ENCODE data around the gene P2RX4. TPM values are rescaled to one million over a fixed set of nuclear protein-coding genes. Genes with fewer than 3 reads are reported as not detected.
"Not testable (repeated sequence)": the region's sequence is repeated elsewhere in the genome, so short reads cannot be mapped to it uniquely, and the experiment has no call there.

Gene P2RX4
- total RNA-seq, 2 donors from 2014 or later, result 10.1 to 11.7 TPM

- ATAC-seq (no peak), DNase-seq (no peak)
- intact Hi-C loops (cut with DNase I), result no loop called here
These were observed 23.1 kb upstream of the P2RX4 start for GRCh38 chr12:121186826-121187225.

- DNase-seq (no peak), ATAC-seq (no peak)
- intact Hi-C loops (cut with DNase I), result no loop called here
These were observed 22.4 kb upstream of the P2RX4 start for GRCh38 chr12:121187501-121187900.

GRCh38 chr12:121188227-121188626, 21.7 kb upstream of the P2RX4 start:
- DNase-seq (no peak), ATAC-seq (no peak)

GRCh38 chr12:121189131-121189530, 20.8 kb upstream of the P2RX4 start:
- intact Hi-C loops (cut with DNase I), result no loop called here
- DNase-seq, result no peak

More at GRCh38 chr12:121188227-121188626, 21.7 kb upstream of the P2RX4 start:
- intact Hi-C loops (cut with DNase I), result no loop called here

GRCh38 chr12:121189619-121190155, 20.2 kb upstream of the P2RX4 start:
- DNase-seq (no peak), ATAC-seq (no peak)
- intact Hi-C loops (cut with DNase I), result no loop called here

More at GRCh38 chr12:121189131-121189530, 20.8 kb upstream of the P2RX4 start:
- ATAC-seq, result no peak

- intact Hi-C loops (cut with DNase I), result no loop called here
- peak; percentile 41 to 84 for ATAC-seq
- DNase-seq, result no peak
These were observed 19.4 kb upstream of the P2RX4 start for GRCh38 chr12:121190523-121191031.

GRCh38 chr12:121191151-121191550, 18.8 kb upstream of the P2RX4 start:
- ATAC-seq (no peak), DNase-seq (no peak)
- intact Hi-C loops (cut with DNase I), result no loop called here

- DNase-seq, result no peak
- intact Hi-C loops (cut with DNase I), result no loop called here
- peak; percentile 38 to 68 for ATAC-seq
These were observed 13.0 kb upstream of the P2RX4 start for GRCh38 chr12:121196902-121197301.

- no peak for ATAC-seq
- intact Hi-C loops (cut with DNase I), result no loop called here
- no peak for DNase-seq
These were observed 11.0 kb upstream of the P2RX4 start for GRCh38 chr12:121198949-121199348.

- DNase-seq; intact Hi-C loops (cut with DNase I); ATAC-seq: not testable (repeated sequence)
These were observed 8.8 kb upstream of the P2RX4 start for GRCh38 chr12:121201140-121201539.

GRCh38 chr12:121202407-121203355, 7.2 kb upstream of the P2RX4 start:
- DNase-seq (no peak), ATAC-seq (no peak)
- intact Hi-C loops (cut with DNase I), result no loop called here

- ATAC-seq, result no peak
- no peak for DNase-seq
- intact Hi-C loops (cut with DNase I), result no loop called here
These were observed 6.4 kb upstream of the P2RX4 start for GRCh38 chr12:121203482-121203881.

GRCh38 chr12:121205491-121205890, 4.4 kb upstream of the P2RX4 start:
- ATAC-seq (no peak), DNase-seq (no peak)
- intact Hi-C loops (cut with DNase I), result no loop called here

- ATAC-seq; DNase-seq; intact Hi-C loops (cut with DNase I): not testable (repeated sequence)
These were observed 1.4 kb upstream of the P2RX4 start for GRCh38 chr12:121208571-121208970.

- intact Hi-C loops (cut with DNase I), result no loop called here
- ATAC-seq (no peak), DNase-seq (no peak)
These were observed 708 bp upstream of the P2RX4 start for GRCh38 chr12:121209221-121209620.

GRCh38 chr12:121212875-121213274, 2.9 kb downstream of the P2RX4 start:
- no peak for ATAC-seq
- intact Hi-C loops (cut with DNase I), result no loop called here

GRCh38 chr12:121214166-121214777, 4.3 kb downstream of the P2RX4 start:
- intact Hi-C loops (cut with DNase I), result no loop called here

More at GRCh38 chr12:121212875-121213274, 2.9 kb downstream of the P2RX4 start:
- DNase-seq, result no peak

GRCh38 chr12:121214855-121215745, 5.2 kb downstream of the P2RX4 start:
- ATAC-seq (peak in 1 of 2 donors; percentile 61), DNase-seq (no peak)
- intact Hi-C loops (cut with DNase I), result no loop called here

More at GRCh38 chr12:121214166-121214777, 4.3 kb downstream of the P2RX4 start:
- ATAC-seq (peak in 1 of 2 donors; percentile 14), DNase-seq (no peak)

GRCh38 chr12:121216102-121216501, 6.2 kb downstream of the P2RX4 start:
- ATAC-seq (no peak), DNase-seq (no peak)
- intact Hi-C loops (cut with DNase I), result no loop called here

All from left cardiac atrium (tissue), 4 donors.